Fibroblast of peridontal ligament (primary cell): Measurements from ENCODE around the gene NEK4.
"Not testable (repeated sequence)": the region's sequence is repeated elsewhere in the genome, so short reads cannot be mapped to it uniquely, and the experiment has no call there.

ENCODE experiments used
- DNase-seq: peaks from one replicate; pipeline ENCODE4 v3.0.0-alpha.2; 2010; ENCODE audit errors: extremely low read depth

The NEK4 gene

GRCh38 chr3:52777959-52778805, 7.4 kb upstream of the NEK4 start:
- DNase-seq, result no peak

DNA sequence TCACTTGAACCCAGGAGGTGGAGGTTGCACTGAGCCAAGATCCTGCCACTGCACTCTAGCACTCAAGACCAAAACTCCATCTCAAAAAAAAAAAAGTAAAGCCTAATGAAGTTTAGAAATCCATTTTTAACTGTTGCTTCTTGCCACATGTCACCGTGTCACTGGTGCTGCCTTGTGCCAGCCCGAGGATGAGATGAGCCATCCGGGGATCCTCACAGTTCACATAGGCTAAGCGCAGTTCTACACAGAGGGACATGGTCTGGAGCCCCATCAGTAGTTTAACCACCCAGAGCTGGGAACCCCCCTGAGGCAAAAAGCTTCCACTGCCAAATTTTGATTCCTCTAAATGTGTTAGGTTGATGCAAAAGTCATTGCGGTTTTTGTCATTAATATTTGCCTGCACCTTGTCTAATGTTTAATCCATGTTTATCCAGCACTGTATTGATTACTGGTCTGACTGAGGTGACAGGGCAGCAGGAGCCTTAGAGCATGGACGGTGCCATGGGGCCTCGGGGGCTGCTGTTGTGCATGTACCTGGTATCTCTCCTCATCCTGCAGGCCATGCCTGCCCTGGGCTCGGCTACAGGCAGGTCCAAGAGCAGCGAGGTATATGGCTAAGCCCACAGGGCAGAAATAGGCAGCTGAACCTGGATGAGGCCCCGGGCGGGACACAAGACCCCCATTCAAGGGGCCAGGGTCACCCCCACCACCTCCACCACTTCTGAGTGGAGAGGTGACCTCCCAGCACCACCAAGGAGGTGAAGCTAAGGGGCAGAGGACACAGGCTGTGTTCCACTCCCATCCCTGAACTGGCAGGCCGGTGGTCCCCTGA, 6.6 kb upstream of the NEK4 start, which contains the start of gene ITIH1:
ITIH1 (plus strand) TSS at position 473 of the 832 bp plus-strand sequence; CDS start at position 490, 17 bp downstream.
- DNase-seq, result no peak

- DNase-seq, result not testable (repeated sequence)
Measured at GRCh38 chr3:52776486-52776885, 5.7 kb upstream of the NEK4 start.

- no peak for DNase-seq
Measured at GRCh38 chr3:52775877-52776276, 5.1 kb upstream of the NEK4 start.

GRCh38 chr3:52774901-52775864, 4.4 kb upstream of the NEK4 start:
- no peak for DNase-seq

- no peak for DNase-seq
Measured at GRCh38 chr3:52774066-52774713, 3.5 kb upstream of the NEK4 start.

- no peak for DNase-seq
Measured at GRCh38 chr3:52773361-52774065, 2.8 kb upstream of the NEK4 start.

- DNase-seq, result no peak
Measured at GRCh38 chr3:52771702-52772101, 962 bp upstream of the NEK4 start.

DNA sequence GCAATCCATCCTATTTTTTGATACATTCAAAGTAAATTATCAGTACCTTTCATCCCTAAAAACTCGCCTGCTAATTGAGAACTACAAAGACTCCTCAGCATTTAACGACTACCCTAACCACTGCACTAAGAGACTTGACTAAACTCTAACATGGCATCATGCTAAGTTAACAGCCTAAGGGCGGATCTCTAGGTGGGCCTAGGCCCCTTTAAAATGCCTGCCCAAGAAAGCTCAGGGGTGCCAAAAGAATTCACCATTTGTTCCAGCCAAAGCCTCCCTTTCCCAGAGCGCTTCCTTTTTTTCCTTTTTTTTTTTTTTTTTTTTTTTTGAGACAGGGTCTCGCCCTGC, 568 bp upstream of the NEK4 start:
- DNase-seq, result no peak

DNA sequence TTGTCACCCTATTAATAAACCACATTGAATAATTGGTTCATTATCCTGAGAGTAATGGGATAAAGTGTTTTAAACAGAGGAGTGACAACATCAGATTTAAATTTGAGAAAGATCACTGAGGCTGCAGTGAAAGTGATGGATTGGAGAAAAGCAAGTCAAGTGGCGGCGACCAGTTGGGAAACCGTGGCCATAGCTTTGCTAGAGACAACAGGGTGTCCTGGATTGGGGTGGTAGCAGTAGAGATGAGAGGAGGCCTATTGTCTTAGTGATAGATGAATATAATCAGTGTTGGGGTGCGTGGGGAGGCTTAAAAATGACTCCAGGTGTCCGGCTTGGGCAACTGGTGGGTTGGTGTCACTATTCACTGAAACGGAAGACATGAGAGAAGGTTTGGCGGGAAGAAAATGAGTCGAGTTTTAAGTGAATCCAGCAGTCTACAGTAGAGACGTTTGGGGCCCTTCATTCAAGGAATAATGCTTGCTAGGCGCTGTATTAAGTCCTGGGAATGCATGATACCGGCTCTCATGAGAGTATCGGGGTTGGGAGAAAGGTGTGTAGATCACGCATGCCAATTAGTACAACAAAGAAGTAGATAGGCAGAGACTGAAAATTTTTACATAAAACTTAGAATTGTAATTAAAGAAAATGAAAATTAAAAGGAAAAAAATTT, 819 bp downstream of the NEK4 start:
- DNase-seq, result no peak

- DNase-seq, result no peak
Measured at GRCh38 chr3:52763466-52763865, 7.3 kb downstream of the NEK4 start.

DNA sequence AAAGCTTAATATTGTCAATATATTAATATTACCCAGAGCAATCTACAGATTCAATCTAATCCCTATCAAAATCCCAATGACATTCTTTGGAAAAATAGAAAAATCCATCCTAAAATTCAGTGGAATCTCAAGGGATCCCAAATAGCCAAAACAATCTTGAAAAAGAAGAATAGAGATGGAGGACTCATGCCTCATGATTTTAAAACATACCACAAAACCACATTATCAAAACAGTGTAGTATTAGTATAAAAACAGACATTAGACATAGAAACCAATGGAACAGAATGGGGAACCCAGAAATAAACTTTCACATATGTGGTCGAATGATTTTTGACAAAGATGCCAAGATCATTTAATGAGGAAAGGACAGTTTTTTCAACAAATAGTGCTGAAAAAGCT, 14.6 kb downstream of the NEK4 start:
- peak; percentile 64 for DNase-seq

GRCh38 chr3:52754373-52754772, 16.4 kb downstream of the NEK4 start:
- no peak for DNase-seq

GRCh38 chr3:52752045-52752660, 18.6 kb downstream of the NEK4 start:
- DNase-seq, result peak; percentile 70

- DNase-seq, result no peak
Measured at GRCh38 chr3:52743721-52744120, 27.0 kb downstream of the NEK4 start.

DNA sequence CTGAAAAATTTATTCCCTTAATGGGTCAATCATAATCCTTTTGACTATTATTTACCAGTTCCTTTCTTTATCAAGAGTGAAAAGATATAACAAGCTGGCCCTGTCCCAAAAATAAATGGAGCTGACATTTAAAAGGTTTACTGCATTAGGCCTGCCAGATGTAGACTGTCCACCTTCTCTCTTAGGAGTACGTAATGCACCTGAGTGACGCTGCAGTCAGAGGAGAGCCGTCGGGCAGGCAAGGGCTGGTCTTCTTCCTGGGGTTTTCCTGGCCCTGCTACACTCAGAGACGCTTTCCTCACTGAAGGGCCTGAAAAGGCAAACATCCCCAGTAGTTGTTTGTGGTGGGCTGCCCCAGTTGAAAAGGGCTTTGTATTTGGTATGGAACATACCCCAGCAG, 27.6 kb downstream of the NEK4 start:
- no peak for DNase-seq

GRCh38 chr3:52742418-52743041, 28.2 kb downstream of the NEK4 start:
- DNase-seq, result peak; percentile 63

DNA sequence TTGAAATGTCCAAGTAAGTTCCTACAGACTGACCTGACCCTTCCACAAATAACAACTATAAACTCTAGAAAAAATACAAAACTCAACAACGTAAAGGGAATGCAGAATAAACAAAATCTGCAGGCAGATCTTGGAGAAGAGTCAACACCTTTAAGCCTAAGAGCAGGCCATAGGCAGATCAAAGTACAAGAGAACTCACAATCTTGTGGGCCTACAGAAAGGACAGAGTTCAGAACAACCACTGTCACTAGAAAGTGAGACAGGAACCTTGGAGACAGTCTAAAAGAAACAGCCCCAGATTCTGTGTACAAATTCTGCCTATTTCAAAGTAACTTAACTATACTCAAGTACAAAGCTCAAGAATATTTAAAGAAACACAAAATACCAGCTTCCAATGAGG, 31.0 kb downstream of the NEK4 start:
- DNase-seq, result no peak

DNA sequence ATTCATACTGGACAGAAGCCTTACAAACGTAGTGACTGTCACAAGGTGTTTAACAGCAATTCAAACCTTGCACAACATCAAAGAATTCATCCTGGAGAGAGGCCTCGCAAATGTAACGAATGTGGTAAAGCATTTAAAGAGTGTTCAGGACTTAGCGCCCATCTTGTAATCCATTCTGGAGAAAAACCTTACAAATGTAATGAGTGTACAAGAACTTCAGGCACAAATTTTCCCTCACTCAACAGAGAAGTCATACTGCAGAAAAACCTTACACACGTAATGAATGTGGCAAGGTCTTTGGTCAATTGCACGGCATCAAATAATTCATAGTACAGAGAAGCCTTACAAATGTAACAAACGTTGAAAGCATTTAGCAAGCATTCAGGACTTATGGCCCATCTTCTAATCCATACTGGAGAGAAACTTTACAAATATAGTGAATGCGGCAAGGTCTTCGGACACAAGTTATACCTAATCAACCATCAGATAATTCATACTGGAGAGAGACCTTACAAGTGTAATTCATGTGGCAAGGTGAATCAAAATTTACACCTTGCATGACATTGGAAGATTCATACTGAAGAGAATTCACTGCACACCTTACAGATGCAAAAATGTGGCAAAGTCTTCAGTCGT, 37.4 kb downstream of the NEK4 start:
- DNase-seq, result no peak
